ENCODE measurements around the gene MCF2L.
A peak's percentile ranks its signal among the peaks of the same experiment; 100 is the strongest.
"Not testable (repeated sequence)": the region's sequence is repeated elsewhere in the genome, so short reads cannot be mapped to it uniquely, and the experiment has no call there.

Gene MCF2L

DNA sequence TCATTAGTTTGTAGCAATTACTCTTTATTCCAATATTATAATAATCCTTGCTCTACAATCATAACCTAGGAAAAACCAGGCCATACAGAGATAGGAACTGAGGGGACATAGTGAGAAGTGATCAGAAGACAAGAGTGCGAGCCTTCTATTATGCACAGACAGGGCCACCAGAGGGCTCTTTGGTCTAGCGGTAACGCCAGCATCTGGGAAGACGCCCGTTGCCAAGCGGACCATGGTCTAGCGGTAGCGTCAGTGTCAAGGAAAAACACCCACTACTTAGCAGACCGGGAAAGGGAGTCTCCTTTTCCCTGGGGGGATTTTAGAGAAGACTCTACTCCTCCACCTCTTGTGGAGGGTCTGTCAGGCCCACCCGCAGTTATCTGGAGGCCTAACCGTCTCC, 27.2 kb upstream of the MCF2L start:
- TF ChIP-seq, protein P1, sequence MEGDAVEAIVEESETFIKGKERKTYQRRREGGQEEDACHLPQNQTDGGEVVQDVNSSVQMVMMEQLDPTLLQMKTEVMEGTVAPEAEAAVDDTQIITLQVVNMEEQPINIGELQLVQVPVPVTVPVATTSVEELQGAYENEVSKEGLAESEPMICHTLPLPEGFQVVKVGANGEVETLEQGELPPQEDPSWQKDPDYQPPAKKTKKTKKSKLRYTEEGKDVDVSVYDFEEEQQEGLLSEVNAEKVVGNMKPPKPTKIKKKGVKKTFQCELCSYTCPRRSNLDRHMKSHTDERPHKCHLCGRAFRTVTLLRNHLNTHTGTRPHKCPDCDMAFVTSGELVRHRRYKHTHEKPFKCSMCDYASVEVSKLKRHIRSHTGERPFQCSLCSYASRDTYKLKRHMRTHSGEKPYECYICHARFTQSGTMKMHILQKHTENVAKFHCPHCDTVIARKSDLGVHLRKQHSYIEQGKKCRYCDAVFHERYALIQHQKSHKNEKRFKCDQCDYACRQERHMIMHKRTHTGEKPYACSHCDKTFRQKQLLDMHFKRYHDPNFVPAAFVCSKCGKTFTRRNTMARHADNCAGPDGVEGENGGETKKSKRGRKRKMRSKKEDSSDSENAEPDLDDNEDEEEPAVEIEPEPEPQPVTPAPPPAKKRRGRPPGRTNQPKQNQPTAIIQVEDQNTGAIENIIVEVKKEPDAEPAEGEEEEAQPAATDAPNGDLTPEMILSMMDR (IDR thresholded peaks at IDR 0.05; ENCODE audit: low read depth, low read length, missing control alignments), result peak; percentile 22
- H3K27me3 ChIP-seq (replicated peaks); H3K27ac ChIP-seq; H3K4me3 ChIP-seq (ENCODE audit: low read depth, low read length); in situ Hi-C loops (cut with HindIII; ENCODE audit: low pct_ligation_motif_present, low sequenced_read_pairs); H3K36me3 ChIP-seq (replicated peaks); DNase-seq: not testable (repeated sequence)

DNA sequence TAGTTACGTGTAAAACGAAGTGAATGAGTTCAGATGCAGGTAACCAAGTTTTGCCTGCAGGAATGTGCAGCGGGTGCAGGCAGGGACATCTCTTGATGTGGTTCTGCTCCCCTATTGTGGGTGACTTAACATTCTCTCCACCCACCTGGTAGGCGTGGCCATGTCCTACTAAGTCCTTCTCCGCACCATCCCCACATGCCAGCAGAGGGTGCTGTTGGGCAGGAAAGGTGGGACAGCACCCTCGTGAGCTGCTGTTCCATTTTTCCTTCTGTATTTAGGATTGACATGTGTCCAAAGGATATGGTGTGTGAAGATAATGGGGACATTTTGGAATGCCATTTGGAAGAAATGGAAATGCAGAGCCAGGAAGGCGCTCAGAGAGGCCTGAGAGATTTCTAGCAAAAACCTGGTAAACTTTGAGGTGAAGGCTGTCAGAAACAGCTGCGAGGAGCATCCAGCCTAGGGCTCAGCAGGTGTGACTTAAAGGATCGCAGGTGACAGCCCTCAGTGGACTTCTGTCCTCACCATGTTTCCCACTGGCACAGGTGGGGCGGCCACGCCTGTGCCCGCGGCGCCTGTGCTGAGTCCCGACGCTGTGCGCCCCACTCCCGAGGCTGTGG, 26.2 kb upstream of the MCF2L start:
- H3K4me3 ChIP-seq (ENCODE audit: low read depth, low read length), result peak overlapping the region; percentile 27
- H3K27me3 ChIP-seq (replicated peaks), result no peaks in the 10 kb centered on the region
- H3K27ac ChIP-seq, result no peak overlapping the region
- TF ChIP-seq, protein P1 (IDR thresholded peaks at IDR 0.05; ENCODE audit: low read depth, low read length, missing control alignments), result peak; percentile 99
- no peaks in the 10 kb centered on the region for H3K36me3 ChIP-seq (replicated peaks)
- in situ Hi-C loops (cut with HindIII; ENCODE audit: low pct_ligation_motif_present, low sequenced_read_pairs), result no loop called here
- DNase-seq, result peak; percentile 87

- TF ChIP-seq, protein P1 (IDR thresholded peaks at IDR 0.05; ENCODE audit: low read depth, low read length, missing control alignments), result no peak
- H3K4me3 ChIP-seq (ENCODE audit: low read depth, low read length), result peak overlapping the region; percentile 41
- in situ Hi-C loops (cut with HindIII; ENCODE audit: low pct_ligation_motif_present, low sequenced_read_pairs), result no loop called here
- no peak for DNase-seq
- no peak overlapping the region for H3K27ac ChIP-seq
- no peaks in the 10 kb centered on the region for H3K27me3 ChIP-seq (replicated peaks)
- H3K36me3 ChIP-seq (replicated peaks), result no peaks in the 10 kb centered on the region
These were observed 25.5 kb upstream of the MCF2L start for GRCh38 chr13:112943309-112944125.

DNA sequence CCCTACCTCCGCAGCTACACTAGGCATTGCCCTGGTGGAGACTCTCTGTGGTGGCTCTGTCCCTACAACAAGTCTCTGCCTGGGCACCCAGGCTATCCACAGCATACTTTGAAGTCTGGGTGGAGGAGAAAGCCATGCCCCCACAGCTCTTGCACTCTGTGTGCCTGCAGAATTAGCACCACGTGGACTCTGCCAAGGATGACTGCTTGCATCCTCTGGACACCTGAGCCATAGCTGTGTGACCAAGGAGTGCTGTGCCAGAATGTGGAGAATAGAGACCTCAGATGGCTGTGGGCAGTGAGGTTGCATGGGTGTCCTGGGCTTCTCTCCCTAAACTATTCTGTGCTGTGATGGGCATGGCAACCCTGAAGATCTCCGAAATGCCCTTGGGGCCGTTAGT, 21.2 kb upstream of the MCF2L start:
- H3K4me3 ChIP-seq (ENCODE audit: low read depth, low read length), result no peak overlapping the region
- H3K36me3 ChIP-seq (replicated peaks), result no peaks in the 10 kb centered on the region
- TF ChIP-seq, protein P1 (IDR thresholded peaks at IDR 0.05; ENCODE audit: low read depth, low read length, missing control alignments), result no peak
- in situ Hi-C loops (cut with HindIII; ENCODE audit: low pct_ligation_motif_present, low sequenced_read_pairs), result no loop called here
- no peak overlapping the region for H3K27ac ChIP-seq
- no peak for DNase-seq
- H3K27me3 ChIP-seq (replicated peaks), result peaks cover 11% of the 10 kb centered on the region

DNA sequence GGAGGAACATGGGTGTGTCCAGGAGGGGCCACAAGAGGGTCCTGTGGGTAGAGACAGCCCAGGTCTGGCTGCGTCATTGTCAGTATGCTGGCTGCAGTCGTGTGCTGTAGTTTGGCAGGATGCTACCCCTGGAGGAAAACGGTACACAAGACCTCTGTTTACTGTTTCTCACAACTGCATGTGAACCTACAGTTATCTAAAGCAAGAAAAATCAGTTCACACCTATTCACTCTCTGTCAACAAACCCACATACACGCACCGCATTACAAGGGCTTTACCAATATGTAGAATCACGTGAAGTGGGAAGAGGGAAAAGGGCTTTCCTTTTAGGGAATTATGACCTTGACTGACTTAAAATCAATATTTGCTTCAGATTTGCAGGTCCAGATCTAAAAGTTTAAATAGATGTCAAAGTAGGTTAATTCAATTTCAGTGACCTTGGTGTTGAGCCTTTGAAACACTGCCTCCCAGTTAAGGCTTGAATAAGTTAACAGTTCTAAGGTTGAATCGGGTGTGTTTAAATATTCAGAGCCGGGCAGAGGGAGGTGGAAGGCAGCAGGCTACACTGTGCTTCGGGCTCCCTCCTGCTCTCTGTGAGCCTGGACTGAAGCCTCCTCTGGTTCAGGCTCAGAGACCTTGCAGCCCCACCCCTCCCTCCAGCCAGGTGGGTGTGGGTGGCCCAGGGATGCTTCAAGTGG, 17.2 kb upstream of the MCF2L start:
- Histone ChIP-seq H3K27ac (no peak overlapping the region), H3K27me3 (replicated peaks) (peaks cover 19% of the 10 kb centered on the region), H3K36me3 (replicated peaks) (no peaks in the 10 kb centered on the region), H3K4me3 (ENCODE audit: low read depth, low read length) (no peak overlapping the region)
- in situ Hi-C loops (cut with HindIII; ENCODE audit: low pct_ligation_motif_present, low sequenced_read_pairs), result no loop called here
- TF ChIP-seq, protein P1 (IDR thresholded peaks at IDR 0.05; ENCODE audit: low read depth, low read length, missing control alignments), result no peak
- no peak for DNase-seq

Data from brain microvascular endothelial cell (primary cell).